ENCODE measurements around the gene FYB2. TPM values are rescaled to one million over a fixed set of nuclear protein-coding genes. Genes with fewer than 3 reads are reported as not detected.

FYB2 gene
- polyA plus RNA-seq, 1 donor from 2014 or later, result 0.69 TPM

DNA sequence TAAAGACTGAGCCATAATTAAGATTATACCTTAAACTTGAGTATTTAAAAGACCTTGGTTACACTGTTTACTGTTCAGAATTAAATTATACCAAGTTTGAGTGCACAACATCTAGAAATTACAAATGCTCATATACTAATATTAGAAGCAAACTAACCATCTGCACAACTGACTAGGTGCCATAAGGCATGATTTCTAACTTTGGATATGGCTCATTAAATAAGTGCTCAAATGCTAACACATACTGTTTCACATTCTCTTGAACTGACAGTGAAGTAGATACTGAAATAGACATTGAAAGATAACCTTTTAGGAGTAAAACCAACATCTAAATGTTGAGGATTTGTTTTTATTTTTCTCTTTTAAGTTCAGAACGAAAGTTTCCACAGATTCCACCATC, 100.0 kb downstream of the FYB2 start:
- H3K9ac ChIP-seq (ENCODE audit: low read length), result no peak overlapping the region
- H3K4me3 ChIP-seq (ENCODE audit: low read length), result no peak overlapping the region
- H3K9me2 ChIP-seq (ENCODE audit: insufficient read depth, low read length), result no peaks in the 10 kb centered on the region
- H3K79me2 ChIP-seq (replicated peaks; ENCODE audit: insufficient read depth, low read length), result no peaks in the 10 kb centered on the region
- H3K36me3 ChIP-seq (ENCODE audit: insufficient read depth, low read length), result no peaks in the 10 kb centered on the region
- no peak overlapping the region for H3K4me2 ChIP-seq (ENCODE audit: low read length)
- H3F3A ChIP-seq (ENCODE audit: insufficient read depth, low read length, poor library complexity, severe bottlenecking), result no peaks in the 10 kb centered on the region
- H3K27me3 ChIP-seq (ENCODE audit: insufficient read depth, low read depth, low read length), result no peaks in the 10 kb centered on the region
- no peaks in the 10 kb centered on the region for H3K9me3 ChIP-seq (ENCODE audit: low read length)
- TF ChIP-seq EP300 (conservative IDR thresholded peaks at IDR 0.05; ENCODE audit: poor library complexity, severe bottlenecking) (no peak), POLR2AphosphoS5 (IDR thresholded peaks at IDR 0.05) (no peak), MXI1 (conservative IDR thresholded peaks at IDR 0.05; ENCODE audit: poor library complexity, severe bottlenecking) (no peak), TAF1 (IDR thresholded peaks at IDR 0.05; ENCODE audit: low read depth) (no peak), EZH2 (IDR thresholded peaks at IDR 0.05; ENCODE audit: borderline replicate concordance, insufficient read depth, low read length, poor library complexity, severe bottlenecking) (no peak), SMC3 (conservative IDR thresholded peaks at IDR 0.05; ENCODE audit: poor library complexity) (no peak)
- TF ChIP-seq, protein P1, sequence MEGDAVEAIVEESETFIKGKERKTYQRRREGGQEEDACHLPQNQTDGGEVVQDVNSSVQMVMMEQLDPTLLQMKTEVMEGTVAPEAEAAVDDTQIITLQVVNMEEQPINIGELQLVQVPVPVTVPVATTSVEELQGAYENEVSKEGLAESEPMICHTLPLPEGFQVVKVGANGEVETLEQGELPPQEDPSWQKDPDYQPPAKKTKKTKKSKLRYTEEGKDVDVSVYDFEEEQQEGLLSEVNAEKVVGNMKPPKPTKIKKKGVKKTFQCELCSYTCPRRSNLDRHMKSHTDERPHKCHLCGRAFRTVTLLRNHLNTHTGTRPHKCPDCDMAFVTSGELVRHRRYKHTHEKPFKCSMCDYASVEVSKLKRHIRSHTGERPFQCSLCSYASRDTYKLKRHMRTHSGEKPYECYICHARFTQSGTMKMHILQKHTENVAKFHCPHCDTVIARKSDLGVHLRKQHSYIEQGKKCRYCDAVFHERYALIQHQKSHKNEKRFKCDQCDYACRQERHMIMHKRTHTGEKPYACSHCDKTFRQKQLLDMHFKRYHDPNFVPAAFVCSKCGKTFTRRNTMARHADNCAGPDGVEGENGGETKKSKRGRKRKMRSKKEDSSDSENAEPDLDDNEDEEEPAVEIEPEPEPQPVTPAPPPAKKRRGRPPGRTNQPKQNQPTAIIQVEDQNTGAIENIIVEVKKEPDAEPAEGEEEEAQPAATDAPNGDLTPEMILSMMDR (IDR thresholded peaks at IDR 0.05; ENCODE audit: poor library complexity, severe bottlenecking), result no peak
- TF ChIP-seq, protein P2, sequence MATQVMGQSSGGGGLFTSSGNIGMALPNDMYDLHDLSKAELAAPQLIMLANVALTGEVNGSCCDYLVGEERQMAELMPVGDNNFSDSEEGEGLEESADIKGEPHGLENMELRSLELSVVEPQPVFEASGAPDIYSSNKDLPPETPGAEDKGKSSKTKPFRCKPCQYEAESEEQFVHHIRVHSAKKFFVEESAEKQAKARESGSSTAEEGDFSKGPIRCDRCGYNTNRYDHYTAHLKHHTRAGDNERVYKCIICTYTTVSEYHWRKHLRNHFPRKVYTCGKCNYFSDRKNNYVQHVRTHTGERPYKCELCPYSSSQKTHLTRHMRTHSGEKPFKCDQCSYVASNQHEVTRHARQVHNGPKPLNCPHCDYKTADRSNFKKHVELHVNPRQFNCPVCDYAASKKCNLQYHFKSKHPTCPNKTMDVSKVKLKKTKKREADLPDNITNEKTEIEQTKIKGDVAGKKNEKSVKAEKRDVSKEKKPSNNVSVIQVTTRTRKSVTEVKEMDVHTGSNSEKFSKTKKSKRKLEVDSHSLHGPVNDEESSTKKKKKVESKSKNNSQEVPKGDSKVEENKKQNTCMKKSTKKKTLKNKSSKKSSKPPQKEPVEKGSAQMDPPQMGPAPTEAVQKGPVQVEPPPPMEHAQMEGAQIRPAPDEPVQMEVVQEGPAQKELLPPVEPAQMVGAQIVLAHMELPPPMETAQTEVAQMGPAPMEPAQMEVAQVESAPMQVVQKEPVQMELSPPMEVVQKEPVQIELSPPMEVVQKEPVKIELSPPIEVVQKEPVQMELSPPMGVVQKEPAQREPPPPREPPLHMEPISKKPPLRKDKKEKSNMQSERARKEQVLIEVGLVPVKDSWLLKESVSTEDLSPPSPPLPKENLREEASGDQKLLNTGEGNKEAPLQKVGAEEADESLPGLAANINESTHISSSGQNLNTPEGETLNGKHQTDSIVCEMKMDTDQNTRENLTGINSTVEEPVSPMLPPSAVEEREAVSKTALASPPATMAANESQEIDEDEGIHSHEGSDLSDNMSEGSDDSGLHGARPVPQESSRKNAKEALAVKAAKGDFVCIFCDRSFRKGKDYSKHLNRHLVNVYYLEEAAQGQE (IDR thresholded peaks at IDR 0.05; ENCODE audit: borderline replicate concordance), result no peak
- no peaks in the 10 kb centered on the region for H4K20me1 ChIP-seq (ENCODE audit: insufficient read depth)
- no peak overlapping the region for H2AFZ ChIP-seq (ENCODE audit: low read depth, low read length)
- no peak overlapping the region for H3K27ac ChIP-seq (ENCODE audit: low read length)

GRCh38 chr1:56715156-56715555, 104.0 kb downstream of the FYB2 start:
- Histone ChIP-seq H3K9me3 (ENCODE audit: low read length) (no peaks in the 10 kb centered on the region), H3K79me2 (replicated peaks; ENCODE audit: insufficient read depth, low read length) (no peaks in the 10 kb centered on the region), H3K27ac (ENCODE audit: low read length) (no peak overlapping the region), H3K9ac (ENCODE audit: low read length) (no peak overlapping the region), H3K4me3 (ENCODE audit: low read length) (no peak overlapping the region), H3K9me2 (ENCODE audit: insufficient read depth, low read length) (no peaks in the 10 kb centered on the region), H3K27me3 (ENCODE audit: insufficient read depth, low read depth, low read length) (no peaks in the 10 kb centered on the region), H2AFZ (ENCODE audit: low read depth, low read length) (no peak overlapping the region), H4K20me1 (ENCODE audit: insufficient read depth) (no peaks in the 10 kb centered on the region), H3K36me3 (ENCODE audit: insufficient read depth, low read length) (no peaks in the 10 kb centered on the region), H3F3A (ENCODE audit: insufficient read depth, low read length, poor library complexity, severe bottlenecking) (no peaks in the 10 kb centered on the region), H3K4me2 (ENCODE audit: low read length) (no peak overlapping the region)
- TF ChIP-seq, protein P1 (IDR thresholded peaks at IDR 0.05; ENCODE audit: poor library complexity, severe bottlenecking), result no peak
- no peak for TF ChIP-seq POLR2AphosphoS5 (IDR thresholded peaks at IDR 0.05)
- no peak for TF ChIP-seq SMC3 (conservative IDR thresholded peaks at IDR 0.05; ENCODE audit: poor library complexity)
- no peak for TF ChIP-seq MXI1 (conservative IDR thresholded peaks at IDR 0.05; ENCODE audit: poor library complexity, severe bottlenecking)

Measured in neural cell (in vitro differentiated cells).